Inflammatory macrophage treated with lipopolysaccharide for 1 hour (primary cell): ENCODE results near the gene GNAT3.
A peak's percentile ranks its signal among the peaks of the same experiment; 100 is the strongest.

ENCODE experiments used
- DNase-seq, 2 donors: peaks; one replicate each; pipeline ENCODE4 v3.0.0-alpha.2; 2020 to 2022

The GNAT3 gene

DNA sequence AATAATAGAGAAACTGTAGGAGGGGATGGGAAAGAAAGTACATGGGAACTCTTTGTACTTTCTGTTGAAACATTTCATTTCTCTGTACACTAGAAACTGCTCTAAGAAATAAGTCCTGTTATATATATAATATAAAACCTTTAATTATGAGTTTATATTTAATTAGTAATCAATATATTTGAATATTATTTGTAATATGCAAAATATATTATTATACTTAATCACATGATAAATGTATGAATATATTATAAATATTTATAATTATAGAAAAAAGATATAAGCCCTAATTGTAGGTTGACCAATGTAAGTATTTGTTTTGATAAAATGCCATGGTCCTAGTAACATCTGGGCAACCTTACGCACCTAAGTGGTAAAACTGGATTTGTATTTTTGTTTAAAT, 51.0 kb downstream of the GNAT3 start:
- no peak for DNase-seq

DNA sequence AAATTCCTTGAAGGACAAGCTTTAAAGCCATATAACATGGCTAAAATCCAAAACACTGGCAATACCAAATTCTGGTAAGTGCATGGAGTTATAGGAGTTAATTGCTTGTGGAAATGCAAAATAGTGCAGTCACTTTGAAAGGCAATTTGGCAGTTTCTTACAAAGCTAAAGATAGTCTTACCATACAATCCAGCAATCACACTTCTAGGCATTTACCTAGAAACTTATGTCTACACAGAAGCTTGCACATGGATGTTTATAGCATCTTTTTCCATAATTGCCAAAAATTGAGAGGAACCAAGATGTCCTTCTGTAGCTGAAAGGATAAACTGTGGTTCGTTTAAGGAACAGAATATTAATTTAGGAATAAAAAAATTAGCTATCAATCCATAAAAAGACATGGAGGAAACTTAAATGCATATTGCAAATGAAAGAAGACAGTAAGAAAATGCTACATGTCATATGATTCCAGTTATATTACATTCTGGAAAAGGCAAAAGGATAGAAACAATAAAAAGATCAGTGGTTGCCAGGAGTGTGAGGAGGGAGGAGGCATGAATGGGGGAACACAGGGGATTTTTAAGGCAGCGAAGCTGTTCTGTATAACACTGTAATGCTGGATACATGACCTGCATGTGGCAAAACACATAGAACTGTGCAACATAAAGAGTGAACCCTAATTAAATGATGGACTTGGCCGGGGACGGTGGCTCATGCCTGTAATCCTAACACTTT, 51.9 kb downstream of the GNAT3 start:
- no peak for DNase-seq

DNA sequence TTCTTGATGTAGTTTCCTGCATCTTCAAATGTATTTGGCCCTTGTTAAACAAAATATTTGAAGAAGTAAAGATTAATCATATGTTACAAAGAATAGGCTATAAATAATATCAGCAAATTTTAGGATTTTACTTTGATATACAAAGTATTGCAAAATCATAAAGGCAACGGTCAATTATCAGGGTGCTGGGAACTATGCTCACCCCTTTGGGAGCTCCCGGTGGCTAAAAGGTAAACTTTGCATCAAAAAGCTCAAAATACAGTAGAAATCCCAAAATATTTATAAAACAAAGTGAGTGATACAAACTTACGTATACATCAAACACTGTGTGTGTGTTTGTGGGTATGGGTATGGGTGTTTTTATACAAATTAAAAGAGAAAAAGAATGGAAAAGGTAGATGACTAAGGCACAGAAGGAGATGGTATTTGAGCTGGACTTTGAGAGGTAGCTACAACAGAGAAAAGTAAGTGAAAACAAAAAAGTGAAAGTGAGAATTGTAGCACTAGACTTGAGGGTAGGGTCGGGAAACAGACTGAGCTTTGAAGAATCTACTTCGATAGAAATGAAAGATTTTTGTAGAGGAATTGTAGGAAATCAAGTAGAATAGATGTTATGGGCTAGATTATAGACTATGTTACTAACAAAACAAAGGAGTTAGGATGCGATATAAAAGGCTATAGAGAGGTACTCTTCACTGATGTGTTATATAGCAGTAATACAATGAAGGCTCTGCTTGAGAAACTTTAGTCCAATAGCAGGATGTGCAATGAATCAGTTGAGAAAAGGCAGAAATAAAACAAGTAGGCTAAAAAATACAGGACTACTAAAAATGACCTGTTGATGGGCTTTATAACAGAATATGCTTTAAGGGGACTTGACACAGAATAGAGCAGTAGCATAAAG, 52.8 kb downstream of the GNAT3 start:
- no peak for DNase-seq

DNA sequence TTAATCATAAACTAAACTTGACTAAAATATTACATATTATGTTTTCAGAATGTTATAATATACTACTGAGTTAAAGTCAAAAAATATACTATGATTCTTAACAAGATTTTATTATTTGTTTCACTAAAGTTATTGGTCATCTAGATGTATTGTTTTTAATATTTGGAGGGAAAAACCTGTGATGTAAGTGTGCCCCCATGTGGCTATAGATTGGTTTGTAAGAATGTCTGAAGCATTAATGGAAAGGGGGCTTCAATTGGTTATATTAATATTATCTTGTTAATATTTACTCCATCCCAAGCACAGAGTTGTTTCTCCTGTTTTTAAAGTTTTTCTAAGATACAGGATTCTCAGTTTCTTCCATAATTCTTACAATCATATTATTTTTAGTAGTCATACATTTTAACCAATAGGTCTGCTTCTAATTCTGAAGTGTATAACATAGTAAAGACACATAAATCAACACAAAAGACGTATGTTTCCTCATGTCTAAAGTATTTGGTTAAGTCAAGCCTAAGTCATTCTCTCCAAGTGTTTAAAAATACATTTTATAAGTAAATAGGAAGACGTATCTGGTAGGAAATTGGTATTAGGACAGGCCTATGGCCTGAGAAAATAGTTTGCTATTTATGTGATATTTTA, 58.0 kb downstream of the GNAT3 start:
- DNase-seq: peak in 1 of 2 donors; percentile 76

DNA sequence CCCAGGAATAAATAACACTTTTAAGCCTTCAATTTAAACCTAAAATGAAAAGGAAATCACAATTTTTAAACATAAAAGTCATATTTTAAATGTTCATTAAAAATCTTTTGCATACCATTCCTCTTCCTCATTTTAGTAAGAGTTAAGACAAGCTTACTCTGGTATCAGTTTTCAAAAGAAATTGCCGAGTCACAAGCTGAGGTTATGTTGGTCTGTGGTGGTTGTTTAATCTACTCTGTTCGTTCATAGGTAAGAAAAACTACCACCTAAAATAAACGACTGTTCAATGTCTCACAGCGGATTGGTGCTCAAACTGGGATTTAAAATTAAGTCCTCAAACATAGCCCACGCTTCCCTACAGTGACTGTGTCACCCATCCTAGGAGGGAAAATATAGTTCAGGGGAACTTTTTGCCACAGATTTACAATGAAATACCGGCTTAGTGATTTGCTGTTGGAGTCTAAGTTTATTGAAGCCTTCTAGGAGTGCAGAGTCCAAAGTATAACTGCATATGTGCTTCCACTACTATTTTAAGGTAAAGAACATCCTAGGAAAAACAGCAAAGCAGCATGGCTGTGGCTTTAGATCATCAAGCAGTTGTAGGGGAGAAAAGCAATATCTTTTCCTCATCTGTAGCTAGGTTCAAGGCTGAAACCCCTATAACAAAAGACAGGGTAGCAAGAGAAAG, 61.1 kb downstream of the GNAT3 start:
- no peak for DNase-seq

DNA sequence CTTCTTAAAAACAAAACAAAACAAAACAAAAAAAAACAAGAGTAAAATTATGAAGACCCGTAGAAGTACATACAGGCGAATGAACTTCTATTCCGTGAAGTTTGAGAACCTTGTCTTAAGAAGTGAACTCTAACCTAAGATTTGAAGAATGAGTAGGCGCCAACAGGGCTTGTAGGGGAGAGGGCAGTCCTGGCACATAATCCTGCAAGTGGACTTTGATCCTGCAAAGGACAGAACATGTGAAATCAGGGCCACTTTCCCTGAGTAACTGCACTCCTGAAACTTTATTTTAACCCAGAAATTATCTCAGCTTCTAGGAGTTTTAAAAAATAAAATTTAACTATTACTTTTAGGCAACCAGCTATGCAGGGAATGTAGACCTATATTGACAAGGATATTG, 62.0 kb downstream of the GNAT3 start:
- DNase-seq: no peak

DNA sequence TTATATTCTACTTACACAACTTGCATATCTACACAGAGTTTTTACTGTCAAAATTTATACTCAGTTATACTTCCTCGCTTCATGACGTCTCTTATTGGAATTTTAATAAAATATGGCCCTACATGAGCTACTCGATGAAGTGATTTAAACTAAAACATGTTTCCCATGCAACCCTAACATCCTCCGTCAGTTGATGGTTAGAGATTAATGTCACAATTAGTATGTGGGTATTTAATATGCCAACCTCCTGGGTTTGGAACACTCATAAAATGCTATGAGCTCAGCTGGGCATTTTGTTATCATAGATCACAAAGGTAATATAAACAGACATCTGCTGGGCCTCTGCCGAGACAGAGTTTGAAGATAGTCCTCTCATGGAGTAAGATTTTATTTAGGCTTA, 66.5 kb downstream of the GNAT3 start:
- DNase-seq: no peak

DNA sequence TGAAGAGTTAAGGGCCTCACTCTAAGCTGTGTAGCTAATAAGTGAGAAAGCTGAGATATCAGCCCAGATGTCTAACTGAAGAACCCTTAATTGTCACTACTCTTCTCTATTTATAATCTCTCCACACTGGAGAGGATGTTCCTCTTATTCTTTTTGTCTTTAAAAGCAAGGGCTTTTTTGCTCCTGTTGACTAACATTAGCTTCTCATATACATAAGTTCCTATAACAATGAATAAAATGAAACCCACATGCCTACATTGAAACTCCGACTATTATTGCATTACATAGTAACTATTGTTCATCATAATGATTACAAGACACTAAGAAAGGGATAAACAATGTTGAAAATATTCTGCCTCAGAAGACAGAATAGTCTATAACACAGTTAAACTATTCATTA, 67.1 kb downstream of the GNAT3 start:
- DNase-seq: peak; percentile 44 to 61

DNA sequence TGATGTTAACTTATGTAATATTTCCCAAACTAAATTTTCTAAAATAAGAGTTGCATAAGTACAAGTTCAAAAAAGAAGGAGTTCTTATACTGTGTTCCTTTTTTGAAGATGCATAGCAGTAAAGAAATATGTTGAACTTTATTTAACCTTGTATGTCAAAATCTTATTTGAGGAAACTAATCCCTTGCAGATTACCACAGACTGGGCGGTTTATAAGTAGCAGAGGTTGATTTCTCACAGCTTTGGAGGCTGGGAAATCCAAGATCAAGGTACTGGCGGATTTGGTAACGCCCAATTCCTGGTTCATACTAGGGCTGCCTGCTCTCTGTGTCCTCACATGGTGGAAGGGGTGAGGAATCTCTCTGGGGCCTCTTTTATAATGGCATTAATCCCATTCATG, 68.5 kb downstream of the GNAT3 start:
- peak; percentile 90 to 93 for DNase-seq

DNA sequence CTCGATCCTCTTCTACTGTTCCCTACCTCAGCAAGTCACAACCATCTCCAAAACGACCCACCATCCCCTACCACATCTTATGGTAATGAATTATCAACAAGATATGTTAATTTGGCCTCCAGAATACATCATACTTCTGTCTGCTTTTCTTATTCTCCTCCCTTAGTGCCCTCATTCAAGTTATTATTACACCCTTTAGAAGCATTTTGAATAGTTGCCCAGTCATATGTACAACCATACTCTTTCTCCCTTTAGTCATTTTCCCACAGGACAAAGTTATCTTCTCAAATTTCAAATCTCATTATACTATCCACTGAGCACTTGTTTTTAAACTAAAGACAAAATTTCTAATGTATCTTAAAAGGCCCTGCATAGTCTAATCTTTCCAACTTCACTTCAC, 71.0 kb downstream of the GNAT3 start:
- DNase-seq: no peak

DNA sequence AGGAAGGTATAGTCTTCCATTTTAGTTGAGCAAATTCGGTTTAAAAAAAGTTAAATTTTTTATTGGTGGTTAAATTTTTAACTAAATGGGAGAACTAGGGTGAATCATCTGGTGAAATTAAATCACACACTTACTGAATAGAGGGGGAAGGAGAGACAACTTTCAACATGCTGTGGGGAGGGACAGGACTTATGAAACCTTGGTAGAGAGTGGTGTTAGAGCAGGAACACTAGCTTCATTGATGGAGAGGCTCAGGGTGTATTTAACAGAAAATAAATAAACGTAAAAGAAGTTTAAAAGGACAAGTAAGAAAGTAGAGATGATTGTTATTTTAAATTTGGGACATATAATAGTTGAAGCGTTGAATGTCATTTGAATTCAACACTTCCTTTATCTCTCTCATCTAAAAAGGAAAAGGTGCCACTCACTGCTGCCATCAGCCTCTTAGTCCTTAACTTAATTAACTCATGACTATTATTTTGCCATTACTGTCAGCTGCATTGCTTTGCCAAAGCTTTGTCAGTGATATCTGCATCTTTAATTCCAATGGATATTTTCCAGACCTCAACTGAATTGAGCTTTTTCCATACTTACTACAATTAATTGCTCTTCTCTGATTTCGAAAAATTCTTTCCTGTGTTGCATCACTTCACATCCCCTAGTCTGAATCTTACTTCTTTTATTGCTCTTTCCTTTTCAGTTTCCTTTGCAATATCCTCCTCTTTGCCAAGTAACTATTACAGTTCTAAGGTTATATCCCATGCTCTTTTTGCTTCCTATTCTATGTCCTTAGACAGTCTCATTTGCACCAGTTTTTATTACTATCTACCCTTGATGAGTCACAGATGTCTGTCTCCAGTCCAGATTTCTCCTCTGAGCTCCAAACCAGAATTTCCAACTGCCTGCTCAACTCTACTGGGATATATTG, 71.7 kb downstream of the GNAT3 start:
- DNase-seq: peak; percentile 60 to 76

DNA sequence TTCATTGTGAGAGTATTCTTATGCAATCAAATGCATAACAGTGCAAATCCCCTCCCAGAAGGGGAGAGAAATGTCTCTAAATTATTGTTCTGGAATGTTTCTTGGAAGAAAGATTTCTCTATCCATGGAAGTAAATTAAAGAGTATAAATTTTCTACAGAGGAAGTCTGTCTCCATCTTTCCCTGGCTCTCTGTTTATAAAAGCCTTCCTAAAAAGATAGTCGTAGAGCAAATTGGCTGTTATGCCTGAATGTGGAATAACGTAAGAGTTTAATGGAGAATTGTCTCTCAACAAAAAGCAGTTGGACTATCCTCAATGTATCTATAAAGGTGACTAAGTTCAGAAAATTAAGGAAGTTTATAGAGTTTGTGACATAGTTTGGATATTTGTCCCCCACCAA, 76.3 kb downstream of the GNAT3 start:
- DNase-seq: no peak

DNA sequence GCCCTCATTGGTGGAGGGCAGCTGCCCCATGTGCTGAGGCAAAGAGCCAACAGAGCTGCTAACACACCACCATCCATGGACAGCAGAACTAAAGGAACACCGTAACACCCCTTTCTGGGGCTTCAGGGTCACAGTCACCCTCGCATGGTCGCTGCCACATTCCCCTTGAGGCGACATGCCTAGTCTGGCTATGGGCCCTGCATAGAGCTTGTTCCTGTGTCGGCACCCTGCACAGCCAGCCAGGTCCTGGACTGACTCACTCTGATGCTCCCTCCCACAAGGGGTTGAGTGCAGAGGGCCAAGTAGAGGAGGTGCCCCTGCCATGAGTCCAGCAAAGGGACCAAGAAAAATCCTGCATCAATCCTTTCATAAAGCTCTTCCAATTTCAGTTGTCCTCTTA, 77.8 kb downstream of the GNAT3 start:
- no peak for DNase-seq

DNA sequence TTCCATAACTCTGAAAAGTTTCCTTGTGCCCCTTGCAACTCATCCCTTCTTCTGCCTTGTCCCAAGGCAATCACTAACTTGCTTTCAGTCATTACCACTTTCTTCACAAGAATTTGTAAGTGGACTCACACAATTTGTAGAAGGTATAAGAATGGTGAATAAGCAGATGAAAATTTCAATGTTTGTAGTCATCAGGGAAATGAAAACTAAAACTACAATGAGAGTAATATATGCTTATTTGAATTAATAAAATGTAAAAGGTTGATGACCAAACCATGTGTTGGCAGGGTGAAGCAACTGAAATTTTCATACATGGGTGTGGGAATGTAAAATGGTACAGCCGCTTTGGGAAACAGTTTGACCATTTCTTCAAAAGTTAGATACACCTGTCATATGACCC, 79.7 kb downstream of the GNAT3 start:
- no peak for DNase-seq

DNA sequence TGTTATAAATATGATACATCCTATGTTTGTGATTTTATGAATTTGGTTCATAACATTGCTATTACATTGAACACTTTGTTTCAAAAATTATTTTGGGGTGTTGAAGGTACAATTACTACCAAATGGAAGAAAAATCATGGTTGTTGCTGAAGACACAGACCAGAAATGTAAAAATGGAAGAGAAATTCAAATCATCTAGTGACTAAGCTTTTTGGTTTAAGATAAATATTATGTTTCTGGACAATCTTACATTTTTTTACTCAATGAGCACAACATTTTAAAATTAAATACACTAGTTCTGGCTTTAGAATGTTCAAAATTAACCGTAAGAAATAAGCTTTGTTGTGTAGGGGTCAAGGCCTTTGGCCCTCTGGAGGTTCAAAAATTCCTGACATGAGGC, 82.7 kb downstream of the GNAT3 start:
- no peak for DNase-seq

DNA sequence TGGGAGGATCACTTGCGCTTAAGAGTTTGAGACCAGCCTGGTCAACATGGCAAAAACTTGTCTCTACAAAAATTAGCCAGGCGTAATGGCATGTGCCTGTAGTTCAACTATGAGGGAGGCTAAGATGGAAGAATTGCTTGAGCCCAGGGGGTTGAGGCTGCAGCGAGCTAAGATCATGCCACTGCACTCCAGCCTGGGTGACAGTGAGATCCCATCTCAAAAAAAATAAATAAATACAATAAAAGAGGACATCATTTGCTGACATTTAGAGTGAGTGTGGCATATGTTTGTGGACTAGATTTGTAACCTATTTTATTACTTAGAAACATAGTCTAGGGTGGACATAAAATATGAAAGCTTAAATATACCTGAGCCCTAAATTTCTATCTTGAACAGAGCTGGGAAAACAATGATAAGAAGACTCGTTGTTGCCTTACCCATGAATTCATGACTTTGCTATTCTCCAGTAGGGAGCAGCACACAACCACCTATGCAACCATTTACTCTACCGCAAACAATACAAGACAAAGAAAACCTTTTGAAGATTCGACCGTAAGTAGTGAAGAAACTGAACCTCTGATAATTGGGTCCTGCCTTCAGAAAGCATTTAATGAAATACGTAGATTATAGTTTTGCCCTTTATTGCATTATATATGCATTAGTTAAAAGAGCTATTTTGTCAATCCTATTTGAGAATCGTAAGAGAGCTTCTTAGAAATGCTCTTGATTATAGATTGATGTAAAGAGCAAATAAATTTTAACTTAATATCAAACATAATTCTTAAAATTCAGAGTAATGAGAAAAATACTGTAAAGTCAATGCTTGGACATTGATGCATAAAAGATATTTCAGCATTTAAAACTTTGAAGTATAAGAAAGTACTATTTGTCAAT, 83.5 kb downstream of the GNAT3 start:
- peak; percentile 39 to 74 for DNase-seq

DNA sequence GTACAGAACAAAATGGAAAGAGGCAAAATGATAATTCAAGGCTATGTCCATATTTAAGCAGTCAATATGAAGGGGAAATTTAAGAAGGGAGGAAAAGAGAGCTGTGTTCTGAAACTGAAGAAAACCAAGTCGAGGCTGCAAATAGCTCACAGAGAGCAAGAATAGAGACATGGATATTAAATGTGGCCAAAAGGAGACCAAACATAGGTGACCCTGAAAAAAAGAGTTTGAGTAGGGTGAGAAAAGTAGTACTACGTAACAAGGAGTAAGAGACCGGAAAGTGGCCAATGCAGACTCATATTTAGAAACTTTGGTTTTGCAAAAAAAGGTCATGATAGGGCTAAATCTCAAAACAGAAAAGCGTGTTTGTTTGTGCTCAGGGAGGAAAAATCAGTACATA, 84.6 kb downstream of the GNAT3 start:
- no peak for DNase-seq

DNA sequence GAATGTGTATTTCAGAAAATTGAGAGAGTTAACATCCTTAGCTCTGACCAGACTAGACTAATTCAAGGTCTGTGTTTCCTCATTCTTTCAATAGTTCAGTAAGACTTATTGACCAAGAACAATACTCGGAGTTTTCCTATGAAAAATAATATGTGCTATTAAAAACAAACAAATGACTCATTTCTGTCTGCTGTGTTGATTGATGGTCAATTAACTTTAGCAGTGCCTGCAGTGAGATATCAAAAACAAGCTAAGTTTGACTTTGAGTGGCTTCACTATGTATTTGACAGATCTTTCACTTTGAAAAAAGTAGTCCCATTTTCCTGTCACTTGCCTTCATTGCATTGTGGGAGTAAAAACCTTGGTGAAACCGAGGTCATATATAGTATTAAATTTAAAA, 91.0 kb downstream of the GNAT3 start:
- no peak for DNase-seq

DNA sequence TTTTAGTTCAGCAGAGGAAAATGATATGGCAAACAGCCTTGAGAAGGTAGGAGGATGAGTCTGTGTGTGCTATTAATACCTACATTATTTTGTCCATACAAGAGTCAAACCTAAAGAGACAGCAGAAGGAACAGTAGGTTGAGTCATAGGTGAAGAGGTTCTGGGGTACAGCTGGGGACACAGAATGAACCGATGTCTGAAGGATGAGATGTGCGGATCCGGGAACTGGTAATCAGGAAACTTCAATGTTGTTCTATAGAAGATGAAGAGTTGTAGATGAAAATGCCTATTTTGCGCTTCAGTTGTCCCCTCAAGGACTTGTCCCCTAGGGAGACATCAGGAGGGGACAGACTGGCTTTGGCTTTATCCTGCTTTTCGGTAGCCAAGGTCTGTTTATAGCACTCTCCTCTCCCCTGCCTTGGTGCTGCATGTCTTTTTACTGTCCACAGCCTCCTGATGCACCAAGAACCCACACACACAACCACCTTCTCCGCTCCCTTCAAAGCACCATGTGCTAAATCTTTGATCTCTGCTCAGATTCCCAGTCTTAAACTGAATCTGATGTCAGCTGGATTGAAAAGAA, 94.6 kb downstream of the GNAT3 start:
- no peak for DNase-seq

DNA sequence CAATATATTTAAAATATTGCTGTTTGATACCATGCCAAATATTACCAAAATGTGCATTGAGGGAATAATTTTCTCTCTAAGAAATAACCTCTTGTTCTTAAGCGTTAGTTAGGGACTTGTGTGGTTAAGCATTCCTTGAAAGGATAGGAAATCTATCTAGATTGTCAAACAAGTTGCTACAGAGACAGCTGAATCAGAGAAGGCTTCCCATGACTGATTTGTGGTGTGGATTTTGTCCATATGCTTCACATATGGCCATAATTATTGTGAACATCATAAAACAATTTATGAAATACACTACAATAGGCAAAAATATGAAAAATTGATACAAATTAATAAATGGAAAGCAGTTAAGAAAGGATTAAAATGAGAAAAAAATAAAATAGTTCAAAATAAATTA, 96.3 kb downstream of the GNAT3 start:
- no peak for DNase-seq

DNA sequence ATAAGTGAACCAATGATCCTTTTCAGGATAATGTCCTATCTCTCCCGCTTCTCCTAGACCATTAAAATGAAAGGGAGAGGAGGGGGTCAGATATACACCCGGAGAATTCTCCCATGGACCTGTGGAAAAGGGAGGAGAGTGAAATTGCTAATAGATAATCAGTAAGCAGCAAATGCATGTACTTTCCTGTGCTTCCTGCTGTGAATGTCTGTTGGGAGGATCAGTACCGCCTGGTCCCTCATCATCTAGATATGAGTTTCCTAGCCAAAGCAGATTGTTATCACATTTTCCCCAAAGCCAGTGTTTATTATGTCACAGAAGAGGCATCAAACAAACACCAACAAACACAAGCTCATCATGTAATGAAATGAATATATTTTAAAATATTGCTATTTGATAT, 96.8 kb downstream of the GNAT3 start:
- DNase-seq: no peak
